ENCODE data around the gene RER1. TPM values are rescaled to one million over a fixed set of nuclear protein-coding genes. Genes with fewer than 3 reads are reported as not detected.

The RER1 gene
- total RNA-seq, 1 experiment from 2014 or later = 110 TPM

DNA sequence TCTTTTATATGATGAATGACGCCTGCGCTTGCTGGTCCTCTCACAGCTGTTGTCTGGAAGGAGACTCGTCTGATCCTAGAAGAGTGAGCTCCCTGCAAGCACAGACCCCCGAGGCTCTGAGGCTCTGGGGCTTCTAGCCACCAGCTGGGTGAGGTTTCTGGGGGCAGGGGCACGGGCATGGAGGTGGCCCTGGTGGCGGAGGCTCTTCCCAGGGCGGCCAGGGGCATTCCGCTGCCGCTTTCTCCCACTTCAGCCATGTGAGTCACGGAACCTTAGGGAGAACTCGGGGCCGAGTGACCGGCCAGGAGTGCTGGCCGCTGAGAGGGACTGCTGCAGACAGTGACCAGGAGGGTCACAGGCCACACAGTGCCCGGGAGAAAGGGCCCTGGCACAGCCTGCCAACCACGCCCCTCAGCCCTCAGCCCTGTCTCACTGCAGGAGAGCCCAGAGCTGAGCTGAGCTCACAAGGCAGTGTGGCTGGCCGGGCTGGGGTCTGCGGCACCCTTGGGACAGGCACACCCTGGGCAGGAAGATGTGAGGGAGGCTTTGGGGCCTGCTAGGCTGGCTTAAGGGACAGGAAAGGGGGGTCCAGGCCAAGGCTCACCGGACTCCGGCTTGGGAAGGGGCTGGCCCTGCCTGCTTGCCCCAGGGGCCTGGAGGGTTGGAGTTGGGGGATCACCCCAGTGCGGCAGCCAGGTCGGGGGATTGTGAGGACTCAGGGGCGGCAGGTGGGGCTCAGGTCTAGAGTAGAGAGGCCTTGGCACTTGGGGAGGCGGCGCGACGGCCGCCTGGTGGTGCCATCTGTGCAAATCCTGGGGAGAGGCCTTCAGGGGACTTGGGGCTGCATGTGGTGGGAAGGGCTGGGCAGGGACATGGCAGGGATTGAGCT is 36.0 kb upstream of the RER1 start:
- H3T11ph ChIP-seq (ENCODE audit: low read length) = no peak overlapping the region
- H4K8ac ChIP-seq (replicated peaks; ENCODE audit: insufficient read length, low read depth, low read length) = no peak overlapping the region
- no peak overlapping the region for H2AFZ ChIP-seq (ENCODE audit: low read length)
- H3K27me3 ChIP-seq (ENCODE audit: insufficient read depth, low read length) = no peaks in the 10 kb centered on the region
- no peak overlapping the region for H3K23ac ChIP-seq (ENCODE audit: insufficient read length, low read depth, low read length)
- H2BK120ac ChIP-seq (ENCODE audit: low read depth, low read length, poor library complexity, severe bottlenecking) = no peak overlapping the region
- no peaks in the 10 kb centered on the region for H3K23me2 ChIP-seq (ENCODE audit: insufficient read length, low read depth, low read length, poor library complexity, severe bottlenecking)
- TF ChIP-seq, protein P1, sequence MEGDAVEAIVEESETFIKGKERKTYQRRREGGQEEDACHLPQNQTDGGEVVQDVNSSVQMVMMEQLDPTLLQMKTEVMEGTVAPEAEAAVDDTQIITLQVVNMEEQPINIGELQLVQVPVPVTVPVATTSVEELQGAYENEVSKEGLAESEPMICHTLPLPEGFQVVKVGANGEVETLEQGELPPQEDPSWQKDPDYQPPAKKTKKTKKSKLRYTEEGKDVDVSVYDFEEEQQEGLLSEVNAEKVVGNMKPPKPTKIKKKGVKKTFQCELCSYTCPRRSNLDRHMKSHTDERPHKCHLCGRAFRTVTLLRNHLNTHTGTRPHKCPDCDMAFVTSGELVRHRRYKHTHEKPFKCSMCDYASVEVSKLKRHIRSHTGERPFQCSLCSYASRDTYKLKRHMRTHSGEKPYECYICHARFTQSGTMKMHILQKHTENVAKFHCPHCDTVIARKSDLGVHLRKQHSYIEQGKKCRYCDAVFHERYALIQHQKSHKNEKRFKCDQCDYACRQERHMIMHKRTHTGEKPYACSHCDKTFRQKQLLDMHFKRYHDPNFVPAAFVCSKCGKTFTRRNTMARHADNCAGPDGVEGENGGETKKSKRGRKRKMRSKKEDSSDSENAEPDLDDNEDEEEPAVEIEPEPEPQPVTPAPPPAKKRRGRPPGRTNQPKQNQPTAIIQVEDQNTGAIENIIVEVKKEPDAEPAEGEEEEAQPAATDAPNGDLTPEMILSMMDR (conservative IDR thresholded peaks at IDR 0.05) = no peak
- Mint-ChIP-seq H3K4me1 (no peaks in the 10 kb centered on the region), H3K36me3 (ENCODE audit: insufficient read depth in 1 of 3, low read depth in 3 of 3) (no peaks in the 10 kb centered on the region), H3K9me3 (no peaks in the 10 kb centered on the region), H3K27ac (peak overlapping the region in 1 of 3 experiments; percentile 57; a peak in 1 of 7 replicates), H3K27me3 (ENCODE audit: low read depth) (no peaks in the 10 kb centered on the region), H3K4me3 (no peak overlapping the region)
- WGBS (ENCODE audit: extremely low coverage, insufficient read length, low lambda C conversion rate) = no CpG with 5 or more reads among the region's 28 CpGs
- no peak overlapping the region for H4K91ac ChIP-seq (ENCODE audit: insufficient read length, low read depth, low read length)
- H3K4me1 ChIP-seq (ENCODE audit: insufficient read depth, low read length) = no peaks in the 10 kb centered on the region
- H3K18ac ChIP-seq (ENCODE audit: insufficient read length, low read depth, low read length) = no peak overlapping the region
- H3K9me3 ChIP-seq (ENCODE audit: control insufficient read depth, low read depth, low read length) = no peaks in the 10 kb centered on the region
- no peak overlapping the region for H3K4me2 ChIP-seq (ENCODE audit: insufficient read depth, insufficient read length, low read length)
- no peaks in the 10 kb centered on the region for H3K79me1 ChIP-seq (ENCODE audit: insufficient read depth, low read depth, low read length, poor library complexity, severe bottlenecking)
- no peak for DNase-seq
- H3K14ac ChIP-seq (ENCODE audit: insufficient read depth, low read length) = no peak overlapping the region; the same call in 1 of the 2 replicates
- H3K79me2 ChIP-seq (ENCODE audit: insufficient read depth, low read length) = no peaks in the 10 kb centered on the region
- H4K20me1 ChIP-seq (ENCODE audit: control insufficient read depth, insufficient read depth, insufficient read length) = no peaks in the 10 kb centered on the region
- no peak overlapping the region for H2BK12ac ChIP-seq (ENCODE audit: insufficient read length, low read depth, low read length)
- no peak overlapping the region for H4K5ac ChIP-seq (ENCODE audit: insufficient read length, low read depth, low read length)
- H3K4ac ChIP-seq (ENCODE audit: low read depth, low read length) = no peak overlapping the region
- H2BK20ac ChIP-seq (ENCODE audit: low read depth, low read length, poor library complexity, severe bottlenecking) = no peak overlapping the region
- H2BK15ac ChIP-seq (ENCODE audit: low read depth, low read length) = no peak overlapping the region
- no peak overlapping the region for H3K56ac ChIP-seq (ENCODE audit: insufficient read length, low read depth, low read length)
- no peak overlapping the region for H2AK5ac ChIP-seq (ENCODE audit: insufficient read length, low read length)
- no peak overlapping the region for H3K9ac ChIP-seq (ENCODE audit: extremely low read depth, insufficient read length, low read length)
- no peak overlapping the region for H3K27ac ChIP-seq (ENCODE audit: insufficient read length, low read depth, low read length)
- no peak overlapping the region for H2BK5ac ChIP-seq (ENCODE audit: insufficient read length, low read length)
